ENCODE results near the gene RABL6.
A peak's percentile ranks its signal among the peaks of the same experiment; 100 is the strongest.

The RABL6 gene

GRCh38 chr9:136847088-136847825 is 39.5 kb downstream of the RABL6 start:
- no peak for DNase-seq (ENCODE audit: low spot score)

GRCh38 chr9:136847826-136848392 is 40.2 kb downstream of the RABL6 start:
- DNase-seq (ENCODE audit: low spot score) = peak; percentile 83

GRCh38 chr9:136848393-136849037 is 40.8 kb downstream of the RABL6 start:
- peak; percentile 70 for DNase-seq (ENCODE audit: low spot score)

- peak; percentile 100 for DNase-seq (ENCODE audit: low spot score)
These were observed 41.6 kb downstream of the RABL6 start, which contains the start of gene PHPT1 for GRCh38 chr9:136849038-136849959. Gene PHPT1 (plus strand): TSS chr9:136849409. CDS start chr9:136849431, 22 bp downstream.

- no peak for DNase-seq (ENCODE audit: low spot score)
These were observed 42.5 kb downstream of the RABL6 start for GRCh38 chr9:136849960-136850865.

GRCh38 chr9:136850866-136851775 is 43.4 kb downstream of the RABL6 start:
- no peak for DNase-seq (ENCODE audit: low spot score)

- DNase-seq (ENCODE audit: low spot score) = no peak
These were observed 44.4 kb downstream of the RABL6 start, which contains the start of gene MAMDC4 for GRCh38 chr9:136851941-136852663. Gene MAMDC4 (plus strand): TSS chr9:136852346. CDS start chr9:136852417, 71 bp downstream.

GRCh38 chr9:136852664-136853595 is 45.2 kb downstream of the RABL6 start:
- DNase-seq (ENCODE audit: low spot score) = no peak

GRCh38 chr9:136853596-136854112 is 45.9 kb downstream of the RABL6 start:
- DNase-seq (ENCODE audit: low spot score) = no peak

GRCh38 chr9:136854113-136854841 is 46.5 kb downstream of the RABL6 start:
- DNase-seq (ENCODE audit: low spot score) = no peak

- DNase-seq (ENCODE audit: low spot score) = no peak
These were observed 47.2 kb downstream of the RABL6 start for GRCh38 chr9:136854842-136855460.

GRCh38 chr9:136855461-136856078 is 47.8 kb downstream of the RABL6 start:
- DNase-seq (ENCODE audit: low spot score) = no peak

GRCh38 chr9:136856079-136856476 is 48.3 kb downstream of the RABL6 start:
- no peak for DNase-seq (ENCODE audit: low spot score)

- DNase-seq (ENCODE audit: low spot score) = no peak
These were observed 48.9 kb downstream of the RABL6 start for GRCh38 chr9:136856541-136857141.

GRCh38 chr9:136857166-136857565 is 49.4 kb downstream of the RABL6 start:
- DNase-seq (ENCODE audit: low spot score) = no peak

Data from AG08396 (cell line).